ENCODE measurements around the gene CKLF.
A peak's percentile ranks its signal among the peaks of the same experiment; 100 is the strongest.
"Not testable (repeated sequence)": the region's sequence is repeated elsewhere in the genome, so short reads cannot be mapped to it uniquely, and the experiment has no call there.

The CKLF gene

DNA sequence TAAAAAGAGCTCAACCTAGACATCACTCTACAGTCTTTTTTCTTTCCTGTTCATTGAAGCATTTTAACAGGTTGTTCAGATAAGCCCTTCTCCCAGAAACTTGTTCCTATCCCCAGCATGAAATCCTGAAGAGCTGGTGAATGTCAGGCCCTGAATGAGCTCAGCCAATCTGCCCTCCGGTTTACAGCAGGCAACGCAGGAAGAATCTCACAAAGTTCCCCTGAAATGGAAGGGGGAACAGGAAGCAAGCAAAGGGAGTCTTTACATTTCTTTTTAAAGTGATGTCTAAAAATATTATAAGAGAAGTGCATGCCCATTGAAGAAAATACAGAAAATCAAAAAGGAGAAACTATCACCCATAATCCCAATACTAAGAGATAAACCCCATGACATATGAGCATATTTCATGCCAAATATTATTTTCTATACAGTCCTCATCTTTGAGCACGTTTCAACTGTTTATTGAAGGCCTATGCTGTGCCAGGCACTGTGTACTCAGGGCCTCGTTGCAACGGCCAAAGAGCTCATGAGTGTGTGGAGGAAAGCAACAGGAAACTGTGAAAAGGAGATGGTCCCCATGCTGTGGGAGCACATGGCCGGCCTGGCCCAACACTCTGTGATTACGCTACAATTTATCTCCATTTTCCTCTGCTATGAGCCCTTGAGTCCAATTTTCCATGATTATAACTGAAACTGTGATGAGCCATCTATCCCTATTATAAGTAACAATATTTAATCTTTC, 8.2 kb upstream of the CKLF start:
- no peak for DNase-seq

DNA sequence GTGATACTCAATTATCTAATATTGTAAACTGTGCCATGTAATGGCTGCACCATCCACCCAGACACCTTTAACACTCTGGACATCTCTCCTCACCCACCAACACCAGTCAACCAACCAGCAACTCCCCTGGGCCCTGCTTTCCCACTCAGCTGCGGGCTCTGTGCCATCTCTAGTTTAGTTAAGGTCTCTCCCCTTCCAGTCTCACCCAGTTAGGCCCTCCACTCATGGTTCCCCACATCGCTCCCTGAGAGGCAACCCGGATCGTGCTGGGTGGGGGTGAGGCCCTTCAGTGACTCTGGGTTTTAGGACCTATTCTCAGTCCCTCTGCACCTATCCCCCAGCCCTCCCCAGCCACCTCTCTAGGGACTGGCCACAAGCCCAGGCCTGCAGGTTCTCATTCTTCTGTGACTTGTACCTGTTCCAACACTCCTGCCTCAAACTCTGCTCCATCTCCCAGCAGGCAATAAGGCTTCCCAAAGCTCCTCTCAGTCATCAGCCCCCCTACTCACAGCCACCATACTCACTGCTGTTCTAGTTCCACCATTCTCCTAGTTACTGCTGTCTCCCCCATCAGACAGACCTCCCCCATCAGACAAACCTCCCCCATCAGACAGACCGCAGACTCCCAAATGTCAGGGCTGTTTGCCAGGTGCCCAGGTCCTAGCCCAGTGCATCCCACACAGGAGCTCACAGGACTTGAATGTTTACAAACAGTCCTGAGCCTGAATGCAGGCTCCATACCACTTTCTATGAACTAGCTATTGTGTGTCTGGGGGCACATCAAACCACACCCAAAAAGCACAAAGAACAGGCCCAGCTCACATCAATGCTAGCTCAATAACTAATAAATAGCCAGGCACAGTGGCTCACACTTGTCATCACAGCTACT, 5.0 kb upstream of the CKLF start:
- DNase-seq = no peak

DNA sequence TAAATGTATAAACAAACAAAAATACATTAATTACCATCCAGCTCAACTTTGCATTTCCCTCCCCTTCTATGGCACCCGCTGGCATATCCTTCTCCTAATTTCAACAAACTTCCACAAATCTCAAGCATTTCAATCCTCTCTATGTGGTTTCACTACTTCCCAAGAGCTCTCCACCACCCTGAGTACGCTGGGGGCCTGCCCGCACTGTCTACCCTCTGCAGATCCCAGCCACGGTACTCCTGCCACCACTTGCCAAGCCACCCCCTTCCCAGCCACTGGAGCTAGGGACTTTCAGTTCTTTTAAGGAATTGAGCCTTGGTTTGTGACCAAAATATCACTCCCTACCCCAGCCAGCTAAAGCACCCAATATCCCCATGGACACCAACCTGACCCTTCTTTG, 4.3 kb upstream of the CKLF start:
- DNase-seq = no peak

DNA sequence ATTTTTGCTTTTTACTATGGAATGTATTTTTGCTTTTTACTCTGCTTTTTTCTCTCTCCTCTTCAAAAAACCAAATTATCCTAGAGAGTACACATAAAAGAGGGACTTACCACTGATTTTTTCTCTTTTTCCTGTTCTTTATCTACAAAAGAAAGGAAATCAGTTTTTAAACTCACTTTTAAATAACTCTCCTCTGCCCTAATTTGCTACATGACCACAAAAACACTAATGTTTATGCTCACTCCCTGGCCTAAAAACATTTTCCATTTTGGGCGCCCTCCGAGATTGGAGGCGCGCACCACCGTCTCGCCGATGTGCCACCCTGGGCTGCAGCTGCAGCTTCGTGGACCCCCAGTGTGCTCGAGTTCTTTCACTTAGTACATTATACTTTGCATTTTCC, 3.5 kb upstream of the CKLF start:
- no peak for DNase-seq

DNA sequence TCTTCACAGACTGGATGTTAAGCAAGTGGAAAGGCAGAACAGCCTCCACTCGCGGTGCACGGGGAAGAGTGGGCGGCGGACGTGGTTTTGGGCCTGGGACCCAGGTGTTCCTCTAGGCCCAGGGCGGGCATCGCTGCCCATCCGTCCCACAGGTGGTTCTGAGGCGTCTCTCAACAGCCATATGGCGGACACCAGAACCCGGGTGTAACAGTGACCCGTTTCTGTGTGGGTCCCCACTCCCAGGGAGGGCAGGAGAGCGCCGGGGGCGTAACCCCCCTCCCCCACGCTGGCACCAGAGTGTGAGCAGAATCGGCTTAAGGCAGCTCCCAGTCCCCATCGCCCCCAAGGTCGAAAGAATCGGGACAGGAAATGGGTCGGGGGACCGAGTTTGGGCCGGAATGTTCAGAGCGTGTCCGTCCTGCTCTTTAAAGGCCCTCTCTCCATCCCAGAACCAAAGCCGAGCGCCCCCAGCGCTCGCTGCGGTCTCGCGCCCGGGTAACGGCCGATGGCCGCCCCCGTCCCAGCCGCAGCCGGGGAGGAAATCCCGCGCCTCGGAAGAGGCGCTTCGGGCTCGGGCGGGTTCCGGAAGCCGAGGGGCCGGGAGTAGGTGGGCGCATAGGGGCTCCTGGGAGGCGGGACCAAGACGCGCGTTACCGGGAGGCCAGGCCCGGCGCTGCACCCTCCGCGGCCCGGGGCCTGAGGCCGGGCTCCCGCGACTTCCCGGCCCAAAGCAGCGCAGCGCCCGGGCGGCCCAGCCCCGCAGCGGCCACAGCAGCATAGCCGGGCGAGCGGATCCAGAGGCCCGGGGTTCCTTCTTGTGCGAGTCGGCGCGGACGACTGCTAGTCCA, 2.9 kb upstream of the CKLF start, which contains the start of gene TK2:
Gene TK2 (minus strand): TSS at position 839 of the 848 bp plus-strand sequence. CDS start 61 bp downstream, at position 778.
- peak; percentile 74 to 79 for DNase-seq

DNA sequence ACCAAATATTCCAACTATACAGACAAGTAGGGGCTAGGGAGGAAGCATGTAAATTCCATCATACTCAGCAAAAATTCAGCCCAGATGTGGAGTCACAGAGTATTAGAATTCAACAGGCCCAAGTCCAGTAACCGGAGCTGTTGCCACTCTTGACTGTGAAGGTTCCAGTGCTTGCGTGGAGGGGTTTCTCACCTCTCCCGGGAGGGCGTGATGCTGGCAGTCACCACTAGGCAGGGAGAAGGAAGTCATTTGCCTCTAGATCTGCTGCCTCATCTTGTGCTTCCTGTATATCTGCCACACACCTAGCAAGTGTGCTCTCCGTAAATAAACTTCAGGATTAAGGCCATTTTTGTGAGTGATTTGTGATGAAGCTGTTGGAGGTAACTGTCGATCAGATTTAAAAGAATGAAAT, 1.0 kb upstream of the CKLF start:
- peak; percentile 59 to 69 for DNase-seq

DNA sequence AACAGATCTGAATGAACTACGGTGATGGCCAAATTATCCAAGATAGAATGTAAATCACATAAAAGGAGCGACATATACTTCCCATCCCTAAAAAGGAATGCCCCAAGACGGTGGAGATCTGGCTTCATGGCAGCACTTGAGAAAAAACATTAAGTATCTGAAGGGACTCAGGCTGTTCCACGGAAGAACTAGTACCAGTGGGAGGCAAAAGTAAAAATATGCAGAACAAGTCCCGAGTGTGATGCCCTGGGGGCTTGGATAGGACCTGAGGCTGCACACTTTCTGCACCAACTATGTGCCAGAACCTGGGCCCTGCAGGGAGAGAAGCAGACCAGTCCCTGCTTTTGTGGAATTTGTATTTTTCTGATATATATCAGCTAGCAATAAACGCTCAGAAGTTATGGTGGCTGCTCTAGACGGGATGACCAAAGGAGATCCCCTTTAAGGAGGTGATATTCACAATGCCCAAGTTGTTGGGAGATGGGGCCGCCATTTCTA, 539 bp upstream of the CKLF start:
- DNase-seq = no peak

DNA sequence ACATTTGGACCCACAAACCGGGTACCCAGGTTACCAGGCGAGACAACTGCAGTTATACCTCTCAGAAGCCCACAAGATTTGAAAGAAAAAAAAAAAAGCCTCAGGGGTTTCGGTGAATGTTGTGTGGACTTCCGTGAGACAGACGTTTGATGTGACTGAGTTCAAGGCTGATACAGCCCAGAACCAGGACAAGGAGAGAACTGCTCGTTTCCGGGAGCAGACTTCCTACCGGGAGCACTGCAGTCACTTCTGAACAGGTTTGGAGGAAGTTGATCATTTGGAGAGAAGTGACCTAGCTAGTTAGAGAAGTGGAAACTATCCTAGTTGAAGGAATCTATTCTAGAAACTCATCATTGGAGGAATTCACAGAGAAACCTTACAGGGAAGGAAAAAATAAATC, 847 bp downstream of the CKLF start:
- DNase-seq = no peak

DNA sequence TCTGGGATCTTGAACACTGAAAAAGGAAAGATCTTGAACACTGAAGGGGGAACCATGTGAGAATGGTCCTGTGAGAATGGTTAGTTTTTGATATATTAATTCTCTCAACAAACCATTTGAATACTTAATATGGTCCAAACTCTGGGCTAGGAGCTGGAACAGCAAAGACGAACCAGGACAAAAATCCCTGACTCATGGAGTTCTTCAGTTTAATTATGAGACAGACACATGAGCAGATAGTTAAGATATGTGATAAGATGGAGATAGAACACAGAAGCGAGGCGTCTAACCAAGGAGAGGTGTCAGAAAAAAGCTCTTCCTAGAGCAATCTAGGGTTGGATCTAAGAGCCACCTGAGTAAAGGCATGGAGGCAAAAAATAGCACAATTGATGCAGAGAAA, 1.6 kb downstream of the CKLF start:
- DNase-seq = no peak

DNA sequence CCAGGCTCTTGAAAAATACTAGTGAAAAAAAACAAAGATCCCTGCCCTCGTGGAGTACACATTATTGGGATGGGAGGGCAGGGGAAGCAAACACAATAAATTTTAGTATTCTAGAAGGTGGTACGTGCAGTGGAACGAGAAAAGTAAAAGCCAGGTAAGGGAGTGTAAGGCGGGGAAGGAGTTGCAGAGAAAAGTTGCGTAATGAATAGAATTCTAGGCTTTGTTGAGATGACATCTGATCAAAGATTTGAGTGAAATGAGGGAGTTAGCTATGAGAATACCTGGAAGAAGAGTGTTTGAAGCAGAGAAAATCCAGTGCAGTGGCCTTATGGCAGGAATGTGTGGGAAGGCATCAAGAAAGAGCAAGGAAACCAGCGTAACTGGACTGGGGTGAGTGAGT, 2.1 kb downstream of the CKLF start:
- DNase-seq = no peak

DNA sequence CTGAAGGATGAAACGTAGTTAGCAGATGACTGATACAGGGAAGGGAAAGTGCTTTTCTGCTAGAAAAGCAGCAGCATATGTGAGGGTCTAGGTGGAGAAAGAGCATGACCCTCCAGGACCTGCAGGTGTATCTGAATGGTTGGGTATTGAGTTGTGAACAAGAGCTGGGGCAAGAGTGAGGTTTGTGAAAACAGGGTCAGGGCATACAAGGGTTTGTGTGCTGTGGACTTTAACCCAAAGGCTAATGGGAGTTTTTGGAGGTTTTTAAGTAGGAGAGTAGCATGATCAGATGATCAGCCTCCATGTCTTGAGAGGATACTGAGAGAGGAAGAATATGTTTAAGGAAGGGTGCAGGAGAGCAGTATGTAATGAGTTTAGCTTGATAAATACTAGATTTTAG, 7.7 kb downstream of the CKLF start:
- DNase-seq = no peak

DNA sequence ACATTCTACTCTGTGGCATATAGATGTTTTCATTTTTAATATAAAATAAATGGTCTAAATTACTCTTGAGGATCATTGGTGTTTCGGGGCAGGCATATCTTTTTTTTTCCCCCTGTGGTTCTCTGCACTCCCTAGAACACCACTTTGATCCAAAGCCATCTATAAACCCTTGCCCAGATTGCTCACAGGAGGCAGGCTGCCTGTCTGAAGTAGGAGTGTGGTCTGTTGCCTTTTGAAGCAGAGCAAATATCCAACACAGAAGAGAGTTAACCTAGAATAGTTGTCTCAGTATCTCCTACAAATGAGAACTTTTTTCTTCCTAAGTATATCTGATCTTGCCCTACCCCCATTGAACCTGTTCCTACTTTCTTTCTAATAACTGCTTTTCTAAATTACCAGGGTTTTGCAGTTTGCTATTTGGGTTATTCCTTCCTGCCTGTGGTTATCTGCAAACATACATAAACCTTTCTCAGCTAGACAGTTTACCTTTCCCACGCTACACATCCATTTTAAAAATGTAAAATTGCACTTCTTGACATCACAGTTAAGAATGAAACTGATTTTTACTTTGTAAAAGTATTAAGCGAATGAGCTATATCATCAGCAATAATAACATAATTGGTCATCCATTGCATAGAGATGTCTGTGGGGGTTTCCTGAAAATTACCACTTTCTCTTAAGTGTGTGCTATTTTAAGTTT, 9.2 kb downstream of the CKLF start:
- no peak for DNase-seq

DNA sequence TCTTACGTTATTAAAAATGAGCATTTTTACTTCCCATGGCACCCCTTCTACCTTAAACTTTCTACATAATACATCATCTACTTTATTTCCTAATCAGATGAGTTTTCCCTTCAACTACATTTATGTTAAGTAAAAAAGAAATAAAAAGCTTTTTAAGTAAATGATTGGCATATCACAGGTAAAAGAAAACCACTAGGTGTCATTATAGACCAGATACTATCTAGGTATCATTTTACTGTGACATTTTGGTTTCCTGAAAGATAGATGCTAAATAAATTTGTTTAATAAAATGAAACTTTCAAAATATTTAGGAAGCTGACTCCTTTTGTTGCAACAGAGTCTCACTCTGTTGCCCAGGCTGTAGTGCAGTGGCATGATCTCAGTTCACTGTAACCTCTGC, 10.0 kb downstream of the CKLF start:
- no peak for DNase-seq

DNA sequence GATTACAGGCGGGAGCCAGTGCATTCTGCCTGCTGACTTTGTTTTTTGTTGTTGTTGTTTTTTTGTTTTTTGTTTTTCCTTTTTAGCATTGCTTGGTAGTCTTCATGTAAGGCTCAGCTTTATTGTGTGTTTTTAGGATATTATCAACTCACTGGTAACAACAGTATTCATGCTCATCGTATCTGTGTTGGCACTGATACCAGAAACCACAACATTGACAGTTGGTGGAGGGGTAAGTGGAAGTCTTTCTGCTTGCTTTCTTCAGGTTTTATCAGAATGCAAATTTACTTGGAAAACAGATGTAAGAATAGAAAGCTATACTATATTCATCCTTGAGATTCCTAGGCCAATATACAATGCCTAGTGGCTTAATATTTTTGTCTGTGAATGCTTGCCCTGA, 10.6 kb downstream of the CKLF start:
- DNase-seq = no peak

DNA sequence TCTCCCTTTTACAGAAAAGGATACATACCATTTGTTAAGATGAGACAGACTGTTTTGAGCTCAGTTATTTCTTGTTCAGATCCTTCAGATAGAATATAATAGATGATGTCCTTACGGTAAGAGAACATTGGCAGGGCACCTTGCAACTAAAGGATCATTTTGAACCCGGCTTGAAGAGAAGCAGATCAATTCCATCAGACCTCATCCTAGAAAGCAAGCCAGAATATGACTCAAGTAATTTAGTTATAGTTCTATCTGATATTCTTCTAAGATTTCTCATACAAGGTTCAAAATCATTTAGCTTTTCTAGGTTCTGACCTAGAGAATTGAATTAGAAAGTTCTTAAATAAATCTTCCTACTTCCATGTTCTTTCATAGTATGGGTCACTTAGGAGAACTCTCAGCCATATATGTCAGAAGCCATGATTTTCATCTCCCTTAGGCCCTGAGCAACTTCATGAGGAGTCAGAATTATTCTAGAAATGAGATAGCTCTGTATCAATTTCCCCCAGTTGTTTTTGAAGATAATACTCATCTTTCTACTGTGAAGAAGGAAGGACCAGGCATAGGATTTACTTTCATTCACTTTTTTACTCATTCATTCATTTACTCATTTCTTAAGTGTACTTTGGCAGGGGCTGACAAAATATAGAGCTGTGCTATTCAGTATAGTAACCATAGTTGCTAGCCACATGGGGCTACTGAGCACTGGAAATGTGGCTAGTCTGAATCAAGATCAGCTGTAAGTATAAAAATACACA, 11.4 kb downstream of the CKLF start:
- no peak for DNase-seq

DNA sequence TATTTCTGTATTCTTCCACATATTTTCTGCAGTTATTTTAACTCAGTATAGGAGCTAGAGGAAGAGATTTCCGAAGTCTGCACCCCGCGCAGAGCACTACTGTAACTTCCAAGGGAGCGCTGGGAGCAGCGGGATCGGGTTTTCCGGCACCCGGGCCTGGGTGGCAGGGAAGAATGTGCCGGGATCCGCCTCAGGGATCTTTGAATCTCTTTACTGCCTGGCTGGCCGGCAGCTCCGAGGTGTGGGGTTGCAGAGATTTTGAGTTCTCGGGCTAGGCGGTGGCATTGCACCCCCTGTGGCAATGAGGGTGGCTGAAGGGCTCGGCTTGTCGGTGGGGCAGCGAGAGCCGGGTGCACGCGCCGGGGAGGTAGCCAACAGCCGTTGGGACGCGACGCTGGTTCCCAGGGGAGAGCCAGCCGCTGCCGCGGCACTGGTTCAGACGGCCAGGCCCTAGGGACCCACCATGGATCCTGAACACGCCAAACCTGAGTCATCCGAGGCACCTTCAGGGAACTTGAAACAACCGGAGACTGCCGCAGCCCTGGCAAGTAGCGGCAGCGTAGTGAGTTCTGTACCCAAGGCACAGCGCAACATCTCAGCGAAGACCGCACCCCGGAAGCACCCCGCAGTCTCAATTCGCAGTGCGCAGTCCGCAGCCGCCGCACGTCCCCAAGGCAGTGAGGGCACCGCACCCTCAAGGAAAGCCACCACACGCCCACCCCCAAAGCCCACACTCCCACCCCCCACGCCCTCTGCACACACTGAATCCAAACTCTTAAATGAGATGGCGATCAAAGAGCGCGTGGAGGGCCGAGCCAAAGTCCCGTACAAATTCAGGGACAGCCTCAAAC, 13.9 kb downstream of the CKLF start, which contains the start of gene CMTM1:
Gene CMTM1 (plus strand): TSS at position 389 of the 851 bp plus-strand sequence. CDS start 75 bp downstream, at position 464.
- no peak for DNase-seq

DNA sequence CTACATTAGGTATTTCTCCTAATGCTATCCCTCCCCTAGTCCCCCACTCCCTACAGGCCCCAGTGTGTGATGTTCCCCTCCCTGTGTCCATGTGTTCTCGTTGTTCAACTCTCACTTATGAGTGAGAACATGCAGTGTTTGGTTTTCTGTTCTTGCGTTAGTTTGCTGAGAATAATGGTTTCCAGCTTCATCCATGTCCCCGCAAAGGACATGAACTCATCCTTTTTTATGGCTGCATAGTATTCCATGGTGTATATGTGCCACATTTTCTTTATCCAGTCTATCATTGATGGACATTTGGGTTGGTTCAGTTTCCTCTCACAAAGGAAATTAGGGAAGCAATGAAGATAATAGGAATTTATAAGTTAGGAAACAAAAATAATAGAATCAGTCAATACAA, 14.9 kb downstream of the CKLF start:
- not testable (repeated sequence) for DNase-seq

DNA sequence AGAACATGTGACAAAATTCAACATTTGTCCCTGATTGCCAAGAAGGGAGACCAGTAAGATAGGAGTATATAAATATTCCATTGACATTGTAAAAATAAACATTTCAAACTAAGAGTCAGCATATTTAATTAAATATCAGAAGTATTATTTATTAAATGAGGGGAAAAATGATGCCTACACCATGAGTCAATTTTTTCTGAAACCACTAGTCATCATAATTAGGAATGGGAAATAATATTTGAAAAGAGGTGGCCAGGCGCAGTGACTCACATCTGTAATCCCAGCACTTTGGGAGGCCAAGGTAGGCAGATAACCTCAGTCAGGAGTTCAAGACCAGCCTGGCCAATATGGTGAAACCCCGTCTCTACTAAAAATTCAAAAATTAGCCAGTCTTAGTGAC, 16.0 kb downstream of the CKLF start:
- no peak for DNase-seq

DNA sequence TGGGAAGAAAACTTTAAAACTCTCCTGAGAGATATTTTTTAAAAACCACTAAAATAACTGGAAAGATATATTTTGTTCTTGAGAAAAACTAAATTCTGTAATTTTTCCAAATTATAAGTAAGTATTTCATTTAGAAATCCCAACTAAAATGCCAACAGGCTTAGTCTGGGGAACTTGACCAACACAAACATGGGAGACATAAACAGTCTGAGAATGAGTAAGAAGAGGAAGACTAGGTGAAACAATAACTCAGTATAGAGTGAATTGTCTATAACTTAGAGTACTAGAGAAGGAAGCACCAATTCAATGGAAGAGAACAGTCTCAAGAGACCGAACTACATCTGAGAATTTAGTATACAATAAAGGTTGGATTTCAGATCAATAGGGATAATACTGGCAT, 16.8 kb downstream of the CKLF start:
- no peak for DNase-seq

DNA sequence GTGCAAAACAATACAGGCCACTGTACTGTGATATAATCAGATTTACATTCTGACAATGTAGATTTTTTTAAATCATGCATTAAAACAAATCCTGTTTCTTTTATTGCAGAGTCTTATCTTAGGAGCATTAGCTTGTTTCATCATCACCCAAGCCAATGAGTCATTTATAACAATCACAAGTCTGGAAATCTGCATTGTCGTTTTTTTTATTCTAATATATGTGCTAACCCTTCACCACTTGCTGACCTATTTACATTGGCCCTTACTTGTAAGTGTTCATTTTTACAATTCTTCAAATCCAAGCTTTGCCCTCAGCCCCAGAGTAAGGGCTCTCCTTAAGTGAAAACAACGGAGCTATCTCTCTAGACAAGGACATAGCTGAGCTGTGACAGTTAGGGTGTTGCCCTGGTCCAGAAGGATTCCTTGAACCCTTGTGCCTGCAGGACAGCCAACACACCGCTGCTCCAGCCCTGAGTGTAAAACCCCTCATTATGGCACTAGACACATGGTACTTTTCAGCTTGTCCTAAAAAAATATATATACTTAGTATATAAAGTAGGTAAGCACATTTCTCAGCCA, 17.5 kb downstream of the CKLF start:
- no peak for DNase-seq
